Vagina (tissue), 2 donors: Measurements from ENCODE around the gene RRP12. TPM values are rescaled to one million over a fixed set of nuclear protein-coding genes. Genes with fewer than 3 reads are reported as not detected.

Experiments used
- DNase-seq, 2 donors: peaks; one replicate each; pipeline ENCODE4 v3.0.0-alpha.2; 2017; ENCODE audit errors: extremely low spot score in 2 of 2
- H3K27ac ChIP-seq: fragments of 200-600 bp; sonication (generic); one replicate; pipeline ENCODE4 v1.5.1; 2019
- H3K27me3 ChIP-seq: fragments of 200-600 bp; sonication (generic); one replicate; pipeline ENCODE4 v1.5.1; 2019
- H3K36me3 ChIP-seq, 2 donors: fragments of 200-600 bp; sonication (generic); one replicate each; pipeline ENCODE4 v1.5.1; 2017 to 2019
- H3K4me1 ChIP-seq: fragments of 200-600 bp; sonication (generic); one replicate; pipeline ENCODE4 v1.5.1; 2019
- H3K4me3 ChIP-seq, 2 donors: fragments of 200-600 bp; sonication (generic); 1 replicate in 1 of 2; 2 replicates in 1 of 2; pipeline ENCODE4 v1.5.1; 2016 to 2019
- H3K9me3 ChIP-seq: fragments of 200-600 bp; sonication (generic); one replicate; pipeline ENCODE4 v1.5.1; 2019
- POLR2A ChIP-seq, 2 donors: fragments of 450-650 bp; IDR thresholded peaks; one replicate each; pipeline ENCODE4 v1.6.1; 2017; ENCODE audit warnings: antibody characterized with exemption in 2 of 2, mild to moderate bottlenecking in 2 of 2, moderate library complexity in 2 of 2
- POLR2AphosphoS5 ChIP-seq, 2 donors: sonication (generic); formaldehyde crosslinking; IDR thresholded peaks; one replicate each; pipeline ENCODE4 v1.9.0; 2017; ENCODE audit warnings: antibody characterized with exemption in 2 of 2, mild to moderate bottlenecking in 2 of 2, low read depth in 1 of 2; ENCODE audit not compliant: insufficient read depth in 1 of 2
- intact Hi-C: fragments of 100-400 bp; cut with DNase I; formaldehyde crosslinking; loops from one replicate; pipeline ENCODE4 v1.15.1; 2023
- total RNA-seq: library from RNA; depleted of rRNA; stranded (reverse); fragments of >200 nt; gene quantifications from one replicate; pipeline ENCODE4 v1.2.3, GENCODE V29; 2016
- TF ChIP-seq, protein P1 (sequence below), 3 experiments: fragments of 450-650 bp in 2 of 3; fragments of 200-600 bp in 1 of 3; sonication (generic) in 1 of 3; IDR thresholded peaks; one replicate each; pipeline ENCODE4 v1.5.1; 2017 to 2019; ENCODE audit warnings: antibody characterized with exemption in 3 of 3, mild to moderate bottlenecking in 2 of 3, moderate library complexity in 2 of 3

RRP12 gene
- total RNA-seq, 1 donor from 2014 or later, result 32.7 TPM

DNA sequence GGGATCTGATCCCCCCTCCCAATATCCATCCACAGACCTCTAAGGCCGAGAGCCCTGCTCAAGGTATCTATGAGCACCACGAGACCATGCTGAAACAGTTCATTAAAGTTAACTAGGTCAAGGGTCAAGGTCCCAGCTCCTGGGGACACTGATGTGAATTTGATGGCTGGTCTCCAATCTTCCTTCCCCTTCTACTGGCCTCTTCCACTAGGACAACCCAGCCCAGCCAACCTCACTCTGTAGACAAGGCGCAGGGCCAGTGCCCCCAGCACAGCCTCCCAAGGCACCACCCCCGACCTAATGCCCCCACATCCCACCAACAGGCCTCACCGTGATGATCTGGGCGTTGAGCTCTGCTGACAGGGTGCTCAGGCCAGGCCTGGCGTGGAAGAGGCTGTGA lies 15.6 kb downstream of the RRP12 start:
- no peak for DNase-seq
- no peak overlapping the region for H3K27ac ChIP-seq
- H3K9me3 ChIP-seq, result no peaks in the 10 kb centered on the region
- TF ChIP-seq, protein P1, sequence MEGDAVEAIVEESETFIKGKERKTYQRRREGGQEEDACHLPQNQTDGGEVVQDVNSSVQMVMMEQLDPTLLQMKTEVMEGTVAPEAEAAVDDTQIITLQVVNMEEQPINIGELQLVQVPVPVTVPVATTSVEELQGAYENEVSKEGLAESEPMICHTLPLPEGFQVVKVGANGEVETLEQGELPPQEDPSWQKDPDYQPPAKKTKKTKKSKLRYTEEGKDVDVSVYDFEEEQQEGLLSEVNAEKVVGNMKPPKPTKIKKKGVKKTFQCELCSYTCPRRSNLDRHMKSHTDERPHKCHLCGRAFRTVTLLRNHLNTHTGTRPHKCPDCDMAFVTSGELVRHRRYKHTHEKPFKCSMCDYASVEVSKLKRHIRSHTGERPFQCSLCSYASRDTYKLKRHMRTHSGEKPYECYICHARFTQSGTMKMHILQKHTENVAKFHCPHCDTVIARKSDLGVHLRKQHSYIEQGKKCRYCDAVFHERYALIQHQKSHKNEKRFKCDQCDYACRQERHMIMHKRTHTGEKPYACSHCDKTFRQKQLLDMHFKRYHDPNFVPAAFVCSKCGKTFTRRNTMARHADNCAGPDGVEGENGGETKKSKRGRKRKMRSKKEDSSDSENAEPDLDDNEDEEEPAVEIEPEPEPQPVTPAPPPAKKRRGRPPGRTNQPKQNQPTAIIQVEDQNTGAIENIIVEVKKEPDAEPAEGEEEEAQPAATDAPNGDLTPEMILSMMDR (IDR thresholded peaks at IDR 0.05), result no peak
- TF ChIP-seq POLR2A (IDR thresholded peaks at IDR 0.05), result no peak
- no peak for TF ChIP-seq POLR2AphosphoS5 (IDR thresholded peaks at IDR 0.05; ENCODE audit: insufficient read depth in 1 of 2, low read depth in 1 of 2)
- H3K27me3 ChIP-seq, result no peaks in the 10 kb centered on the region
- H3K4me3 ChIP-seq, result no peak overlapping the region
- intact Hi-C loops, result no loop called here
- no peaks in the 10 kb centered on the region for H3K4me1 ChIP-seq
- H3K36me3 ChIP-seq, result peaks cover 0 to 25% of the 10 kb centered on the region in 2 donors

DNA sequence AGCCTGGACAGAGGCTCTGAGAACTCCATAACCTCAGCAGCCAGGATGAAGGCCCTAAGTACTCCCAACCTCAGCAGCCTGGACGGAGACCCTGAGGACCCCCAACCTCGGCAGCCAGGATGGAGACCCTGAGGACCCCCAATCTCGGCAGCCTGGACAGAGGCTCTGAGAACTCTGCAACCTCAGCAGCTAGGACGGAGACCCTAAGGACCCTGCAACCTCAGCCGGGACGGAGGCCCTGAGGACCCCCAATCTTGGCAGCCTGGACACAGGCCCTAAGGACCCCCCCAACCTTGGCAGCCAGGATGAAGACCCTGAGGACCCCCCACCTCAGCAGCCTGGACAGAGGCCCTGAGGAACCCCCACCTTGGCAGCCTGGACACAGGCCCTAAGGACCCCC lies 16.5 kb downstream of the RRP12 start:
- Histone ChIP-seq H3K4me3 (no peak overlapping the region), H3K27me3 (no peaks in the 10 kb centered on the region), H3K27ac (no peak overlapping the region), H3K9me3 (no peaks in the 10 kb centered on the region), H3K36me3 (peaks cover 0 to 15% of the 10 kb centered on the region in 2 donors), H3K4me1 (no peaks in the 10 kb centered on the region)
- DNase-seq, result no peak
- TF ChIP-seq POLR2AphosphoS5 (IDR thresholded peaks at IDR 0.05; ENCODE audit: insufficient read depth in 1 of 2, low read depth in 1 of 2), result no peak
- TF ChIP-seq, protein P1 (IDR thresholded peaks at IDR 0.05), result no peak
- no peak for TF ChIP-seq POLR2A (IDR thresholded peaks at IDR 0.05)
- intact Hi-C loops, result no loop called here

DNA sequence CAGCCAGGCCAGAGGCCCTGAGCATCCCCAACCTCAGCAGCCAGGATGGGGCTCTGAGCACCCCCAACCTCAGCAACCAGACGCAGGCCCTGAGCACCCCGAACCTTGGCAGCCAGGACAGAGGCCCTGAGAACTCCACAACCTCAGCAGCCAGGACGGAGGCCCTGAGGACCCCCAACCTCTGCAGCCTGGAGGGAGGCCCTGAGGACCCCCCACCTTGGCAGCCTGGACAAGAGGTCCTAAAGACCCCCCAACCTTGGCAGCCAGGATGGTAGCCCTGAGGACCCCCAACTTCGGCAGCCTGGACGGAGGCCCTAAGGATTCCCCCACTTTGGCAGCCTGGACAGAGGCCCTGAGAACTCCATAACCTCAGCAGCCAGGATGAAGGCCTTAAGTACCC lies 17.0 kb downstream of the RRP12 start:
- no peak for DNase-seq
- H3K27ac ChIP-seq, result no peak overlapping the region
- H3K4me3 ChIP-seq, result no peak overlapping the region
- H3K27me3 ChIP-seq, result no peaks in the 10 kb centered on the region
- H3K9me3 ChIP-seq, result no peaks in the 10 kb centered on the region
- TF ChIP-seq POLR2A (IDR thresholded peaks at IDR 0.05) (no peak), POLR2AphosphoS5 (IDR thresholded peaks at IDR 0.05; ENCODE audit: insufficient read depth in 1 of 2, low read depth in 1 of 2) (no peak)
- TF ChIP-seq, protein P1 (IDR thresholded peaks at IDR 0.05), result no peak
- no peaks in the 10 kb centered on the region for H3K4me1 ChIP-seq
- peaks cover 0 to 11% of the 10 kb centered on the region in 2 donors for H3K36me3 ChIP-seq
- intact Hi-C loops, result no loop called here

DNA sequence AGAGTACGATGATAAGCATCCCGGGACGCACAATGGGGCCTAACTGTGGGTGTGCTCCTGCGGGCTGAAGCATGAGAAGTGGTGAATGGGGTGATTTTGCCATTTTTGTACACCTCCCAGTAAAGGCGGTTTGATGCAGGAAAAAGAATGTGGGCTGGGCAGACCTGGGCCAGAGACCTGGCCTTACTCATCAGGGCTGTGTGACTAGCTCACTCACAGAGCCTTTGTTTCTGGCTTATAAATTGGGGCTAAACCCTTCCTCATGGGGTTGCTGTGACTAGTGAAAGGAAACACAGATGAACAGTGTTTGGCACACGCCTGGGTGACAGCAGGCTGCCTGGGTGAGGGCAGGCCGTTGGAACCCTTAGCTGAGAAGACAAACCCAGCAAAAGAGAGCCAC lies 18.0 kb downstream of the RRP12 start:
- no peaks in the 10 kb centered on the region for H3K4me1 ChIP-seq
- DNase-seq, result no peak
- peaks cover 0 to 11% of the 10 kb centered on the region in 2 donors for H3K36me3 ChIP-seq
- no peaks in the 10 kb centered on the region for H3K27me3 ChIP-seq
- TF ChIP-seq POLR2AphosphoS5 (IDR thresholded peaks at IDR 0.05; ENCODE audit: insufficient read depth in 1 of 2, low read depth in 1 of 2), result no peak
- TF ChIP-seq, protein P1 (IDR thresholded peaks at IDR 0.05), result no peak
- TF ChIP-seq POLR2A (IDR thresholded peaks at IDR 0.05), result no peak
- H3K27ac ChIP-seq, result no peak overlapping the region
- intact Hi-C loops, result no loop called here
- H3K9me3 ChIP-seq, result no peaks in the 10 kb centered on the region
- no peak overlapping the region for H3K4me3 ChIP-seq

DNA sequence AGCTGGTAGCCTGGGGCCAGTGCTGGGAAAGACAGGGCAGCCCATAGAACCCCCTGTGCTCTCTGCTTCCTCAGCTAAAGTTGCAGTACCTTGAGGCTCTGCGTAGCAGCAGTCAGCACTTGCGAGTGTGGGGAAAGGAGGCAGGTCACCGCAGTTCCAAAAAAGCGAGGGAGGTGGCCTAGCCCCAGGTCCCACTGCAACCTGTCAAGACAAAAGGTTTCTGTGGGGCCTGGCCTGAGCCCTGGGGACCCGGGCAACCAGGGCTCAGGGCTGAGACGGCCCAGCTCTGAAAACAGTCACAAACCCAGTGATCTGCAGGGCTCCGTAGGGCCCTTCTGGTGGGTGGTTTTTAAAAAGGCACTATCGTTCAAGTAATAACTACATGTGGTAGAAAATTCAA lies 19.5 kb downstream of the RRP12 start:
- no peaks in the 10 kb centered on the region for H3K9me3 ChIP-seq
- intact Hi-C loops, result no loop called here
- H3K4me3 ChIP-seq, result no peak overlapping the region
- no peak for TF ChIP-seq POLR2A (IDR thresholded peaks at IDR 0.05)
- no peak for TF ChIP-seq POLR2AphosphoS5 (IDR thresholded peaks at IDR 0.05; ENCODE audit: insufficient read depth in 1 of 2, low read depth in 1 of 2)
- DNase-seq, result no peak
- H3K27ac ChIP-seq, result no peak overlapping the region
- peaks cover 0 to 8% of the 10 kb centered on the region in 2 donors for H3K36me3 ChIP-seq
- no peaks in the 10 kb centered on the region for H3K27me3 ChIP-seq
- H3K4me1 ChIP-seq, result no peaks in the 10 kb centered on the region
